HFFc6 (cell line): ENCODE measurements around the gene NLGN1. TPM values are rescaled to one million over a fixed set of nuclear protein-coding genes. Genes with fewer than 3 reads are reported as not detected.
"Not testable (repeated sequence)": the region's sequence is repeated elsewhere in the genome, so short reads cannot be mapped to it uniquely, and the experiment has no call there.

Experiments
- DNase-seq: peaks from one replicate; pipeline ENCODE4 v3.0.0-alpha.2; 2018
- H3K27ac Mint-ChIP-seq: 2 replicates; pipeline ENCODE4 v1.8.0; 2020; ENCODE audit warnings: mild to moderate bottlenecking, mixed read lengths
- H3K27me3 Mint-ChIP-seq: 2 replicates; pipeline ENCODE4 v1.8.0; 2021; ENCODE audit warnings: mild to moderate bottlenecking, moderate library complexity, mixed read lengths; ENCODE audit not compliant: insufficient read depth
- H3K36me3 Mint-ChIP-seq: 2 replicates; pipeline ENCODE4 v1.8.0; 2021; ENCODE audit warnings: low read depth, mixed read lengths
- H3K4me1 Mint-ChIP-seq: 2 replicates; pipeline ENCODE4 v1.8.0; 2020; ENCODE audit warnings: low read depth, mixed read lengths
- H3K4me3 Mint-ChIP-seq: 2 replicates; pipeline ENCODE4 v1.8.0; 2020; ENCODE audit warnings: mild to moderate bottlenecking, moderate library complexity, mixed read lengths
- H3K9me3 Mint-ChIP-seq: 2 replicates; pipeline ENCODE4 v1.8.0; 2020; ENCODE audit warnings: mild to moderate bottlenecking, mixed read lengths
- long read RNA-seq: library from polyadenylated mRNA; unstranded; transcript quantifications from one replicate; pipeline ENCODE4 v2.0.0, GENCODE V29; 2019
- total RNA-seq, 6 experiments: library from RNA; stranded (reverse); fragmentation: NEBNext Ultra II Directional; extraction: Animal tissue kit (Norgen Biotek cat#: 25700); gene quantifications; 2 replicates in 1 of 6; 3 replicates in 5 of 6; pipeline ENCODE4 v1.2.3, GENCODE V29; 2021
- TF ChIP-seq, protein P1 (sequence below): fragments of 200-600 bp; sonication (generic); IDR thresholded peaks from 2 replicates; pipeline ENCODE4 v1.5.0; 2021; ENCODE audit warnings: antibody characterized with exemption, mild to moderate bottlenecking

The NLGN1 gene
- total RNA-seq = 10 to 100 TPM; 10.0 to 17.2 (median 15.7) TPM
- long read RNA-seq, partial matches to known transcripts = 0 of 7 reads
- long read RNA-seq, other reads (novel, unspliced or antisense) = 7 of 7 reads

DNA sequence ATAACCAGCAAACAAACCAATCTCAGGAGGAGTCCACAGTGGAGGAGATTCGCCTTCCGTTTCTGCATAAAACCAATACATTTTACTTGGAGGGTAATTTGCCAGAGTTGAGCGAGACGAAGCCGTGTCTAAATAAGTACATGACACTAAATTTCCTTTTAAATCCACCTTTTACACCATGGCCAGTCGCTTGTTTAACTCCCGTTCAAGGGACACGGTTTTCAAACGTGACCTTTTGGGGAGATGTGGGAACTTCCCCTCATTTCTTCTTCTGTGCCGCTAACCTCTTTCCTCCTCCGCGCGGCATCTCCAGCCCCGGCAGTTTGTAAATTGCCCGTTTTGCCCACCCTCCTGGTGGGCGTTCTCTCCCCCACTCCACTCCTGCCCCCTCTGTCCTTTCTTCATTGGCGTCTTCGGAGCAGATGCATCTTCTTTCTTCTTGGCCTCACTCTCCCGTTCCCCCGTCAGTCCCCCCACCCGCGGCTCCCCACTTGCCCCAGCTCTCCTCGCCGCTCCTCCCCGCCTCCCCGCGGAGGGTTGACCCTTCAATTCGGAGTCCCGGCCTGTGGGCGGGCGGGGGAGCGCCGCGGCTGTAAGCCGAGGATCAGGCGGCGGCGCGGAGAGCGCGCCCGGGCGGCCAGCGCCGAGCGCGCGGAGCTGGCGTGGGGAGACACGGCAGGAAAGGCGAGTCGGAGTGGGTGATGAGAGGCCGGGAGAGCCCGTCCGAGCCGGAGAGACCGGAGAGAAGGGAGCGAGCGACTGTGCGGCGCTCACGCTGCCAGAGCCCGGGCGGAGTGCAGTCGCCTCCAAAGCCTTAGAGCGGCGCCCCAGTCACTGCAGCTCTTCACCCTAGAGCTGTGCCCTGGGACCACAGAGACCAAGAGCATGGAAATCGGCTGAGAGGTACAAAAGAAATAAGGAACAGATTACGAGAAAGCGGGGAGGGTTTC is at the start of gene NLGN1:
Gene NLGN1 (plus strand): TSS at position 584 of the 950 bp plus-strand sequence.
- peak; percentile 80 for DNase-seq
- peaks cover 52% of the 10 kb centered on the region for H3K4me1 Mint-ChIP-seq
- peak within 1 kb of the TSS; percentile 98 for H3K27ac Mint-ChIP-seq
- H3K36me3 Mint-ChIP-seq = no peaks in the 10 kb centered on the region
- no peaks in the 10 kb centered on the region for H3K9me3 Mint-ChIP-seq
- TF ChIP-seq, protein P1, sequence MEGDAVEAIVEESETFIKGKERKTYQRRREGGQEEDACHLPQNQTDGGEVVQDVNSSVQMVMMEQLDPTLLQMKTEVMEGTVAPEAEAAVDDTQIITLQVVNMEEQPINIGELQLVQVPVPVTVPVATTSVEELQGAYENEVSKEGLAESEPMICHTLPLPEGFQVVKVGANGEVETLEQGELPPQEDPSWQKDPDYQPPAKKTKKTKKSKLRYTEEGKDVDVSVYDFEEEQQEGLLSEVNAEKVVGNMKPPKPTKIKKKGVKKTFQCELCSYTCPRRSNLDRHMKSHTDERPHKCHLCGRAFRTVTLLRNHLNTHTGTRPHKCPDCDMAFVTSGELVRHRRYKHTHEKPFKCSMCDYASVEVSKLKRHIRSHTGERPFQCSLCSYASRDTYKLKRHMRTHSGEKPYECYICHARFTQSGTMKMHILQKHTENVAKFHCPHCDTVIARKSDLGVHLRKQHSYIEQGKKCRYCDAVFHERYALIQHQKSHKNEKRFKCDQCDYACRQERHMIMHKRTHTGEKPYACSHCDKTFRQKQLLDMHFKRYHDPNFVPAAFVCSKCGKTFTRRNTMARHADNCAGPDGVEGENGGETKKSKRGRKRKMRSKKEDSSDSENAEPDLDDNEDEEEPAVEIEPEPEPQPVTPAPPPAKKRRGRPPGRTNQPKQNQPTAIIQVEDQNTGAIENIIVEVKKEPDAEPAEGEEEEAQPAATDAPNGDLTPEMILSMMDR = peak; percentile 54
- H3K4me3 Mint-ChIP-seq = peak within 1 kb of the TSS; percentile 92
- H3K27me3 Mint-ChIP-seq = peaks cover 11% of the 10 kb centered on the region

DNA sequence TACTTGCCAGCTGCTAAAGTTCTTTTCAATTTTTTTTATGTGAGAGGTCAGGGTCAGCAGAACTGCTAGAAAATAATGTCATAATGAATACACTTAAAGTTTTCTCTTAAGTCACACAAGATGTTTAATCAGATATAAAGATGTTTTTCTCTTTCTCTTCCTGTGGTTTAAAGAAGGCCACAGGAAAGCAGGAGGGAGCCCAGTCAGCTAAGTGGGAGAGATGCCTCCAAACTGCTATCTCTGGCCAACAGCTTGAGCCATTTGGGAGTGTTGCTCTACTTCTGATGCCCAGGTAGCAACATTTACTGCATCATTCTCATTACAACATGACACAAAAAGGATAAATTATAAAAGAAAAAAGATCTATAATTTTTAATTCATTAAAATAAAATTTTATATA is 45.7 kb upstream of the NLGN1 start:
- Mint-ChIP-seq H3K4me1 (no peaks in the 10 kb centered on the region; the same call in 1 of the 2 replicates), H3K27me3 (no peaks in the 10 kb centered on the region; the same call in 1 of the 2 replicates), H3K27ac (no peak overlapping the region), H3K9me3 (peaks cover 6% of the 10 kb centered on the region; the same call in 1 of the 2 replicates), H3K36me3 (no peaks in the 10 kb centered on the region), H3K4me3 (no peak overlapping the region)
- DNase-seq = no peak
- TF ChIP-seq, protein P1 = no peak

DNA sequence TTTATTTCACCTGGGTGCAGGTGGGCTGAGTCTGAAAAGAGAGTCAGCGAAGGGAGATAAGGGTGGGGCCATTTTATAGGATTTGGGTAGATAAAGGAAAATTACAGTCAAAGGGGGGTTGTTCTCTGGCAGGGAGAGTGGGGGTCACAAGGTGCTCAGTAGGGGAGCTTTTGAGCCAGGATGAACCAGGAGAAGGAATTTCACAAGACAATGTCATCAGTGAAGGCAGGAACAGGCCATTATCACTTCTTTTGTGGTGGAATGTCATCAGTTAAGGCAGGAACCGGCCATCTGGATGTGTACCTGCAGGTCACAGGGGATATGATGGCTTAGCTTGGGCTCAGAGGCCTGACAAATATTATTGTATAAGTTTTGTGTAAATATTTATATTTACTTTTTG is 44.4 kb upstream of the NLGN1 start:
- H3K4me3 Mint-ChIP-seq, H3K4me1 Mint-ChIP-seq, DNase-seq, H3K36me3 Mint-ChIP-seq, H3K9me3 Mint-ChIP-seq, H3K27me3 Mint-ChIP-seq, H3K27ac Mint-ChIP-seq: not testable (repeated sequence)

DNA sequence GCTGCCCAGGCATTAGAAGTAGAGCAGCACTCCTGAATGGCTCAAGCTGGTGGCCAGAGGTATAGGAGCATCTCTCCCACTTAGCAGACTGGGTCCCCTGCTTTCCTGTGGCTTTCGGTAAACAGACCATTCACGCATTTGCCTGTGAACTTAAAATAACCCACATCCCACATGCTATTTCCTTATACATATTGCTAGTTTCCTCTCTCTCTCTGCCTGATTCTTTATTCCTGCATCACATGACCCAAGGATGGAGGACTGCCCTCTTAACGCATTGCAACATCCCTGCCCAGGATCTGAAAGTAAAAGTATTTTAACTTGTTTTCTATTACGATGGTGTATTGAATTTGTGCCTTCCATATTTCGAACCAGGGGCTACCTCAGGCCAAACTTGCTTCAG is 43.4 kb upstream of the NLGN1 start:
- Mint-ChIP-seq H3K4me3 (peak overlapping the region; percentile 57; the same call in 1 of the 2 replicates), H3K36me3 (no peaks in the 10 kb centered on the region), H3K4me1 (no peaks in the 10 kb centered on the region; the same call in 1 of the 2 replicates), H3K27ac (no peak overlapping the region), H3K9me3 (peaks cover 6% of the 10 kb centered on the region; the same call in 1 of the 2 replicates), H3K27me3 (no peaks in the 10 kb centered on the region; the same call in 1 of the 2 replicates)
- DNase-seq = no peak
- TF ChIP-seq, protein P1 = no peak

DNA sequence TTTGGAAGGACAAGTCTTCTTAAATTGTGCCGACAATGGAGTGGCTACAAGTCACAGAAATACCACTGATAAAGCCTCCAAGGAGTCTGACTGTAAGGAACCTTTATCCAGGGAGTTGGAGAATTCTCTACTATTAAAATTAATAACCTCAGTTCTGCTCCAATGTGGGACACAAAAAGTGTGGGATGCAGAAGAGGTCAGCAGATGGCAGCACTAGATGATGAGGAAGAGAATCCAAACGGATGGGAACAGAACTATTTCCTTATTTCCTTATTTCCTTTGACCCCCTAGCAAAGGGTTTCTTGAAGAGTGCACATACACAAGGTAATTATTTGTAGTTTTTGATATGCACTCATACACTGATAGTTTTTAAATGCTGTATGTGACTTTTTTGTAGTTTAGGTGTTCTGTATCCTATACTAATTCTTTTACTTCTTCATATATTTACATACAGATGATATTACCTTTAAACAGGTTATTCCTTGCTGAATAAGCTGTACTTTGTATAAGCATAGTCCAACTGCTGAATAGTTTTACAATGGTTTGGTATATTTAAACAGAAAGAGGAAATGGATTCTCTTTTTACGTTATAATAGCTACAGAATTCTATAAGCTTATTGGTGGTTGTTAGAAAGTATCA is 25.6 kb upstream of the NLGN1 start:
- peak; percentile 35 for DNase-seq
- no peak overlapping the region for H3K27ac Mint-ChIP-seq
- H3K9me3 Mint-ChIP-seq = no peaks in the 10 kb centered on the region
- H3K4me1 Mint-ChIP-seq = no peaks in the 10 kb centered on the region
- TF ChIP-seq, protein P1 = peak; percentile 83
- no peaks in the 10 kb centered on the region for H3K36me3 Mint-ChIP-seq
- H3K4me3 Mint-ChIP-seq = no peak overlapping the region
- H3K27me3 Mint-ChIP-seq = peaks cover 3% of the 10 kb centered on the region; the same call in 1 of the 2 replicates
